ENCODE measurements around the gene DYNLT2. TPM values are rescaled to one million over a fixed set of nuclear protein-coding genes. Genes with fewer than 3 reads are reported as not detected.
"Not testable (repeated sequence)": the region's sequence is repeated elsewhere in the genome, so short reads cannot be mapped to it uniquely, and the experiment has no call there.

DYNLT2 gene
- total RNA-seq, 1 donor from 2014 or later, result 1.2 TPM

DNA sequence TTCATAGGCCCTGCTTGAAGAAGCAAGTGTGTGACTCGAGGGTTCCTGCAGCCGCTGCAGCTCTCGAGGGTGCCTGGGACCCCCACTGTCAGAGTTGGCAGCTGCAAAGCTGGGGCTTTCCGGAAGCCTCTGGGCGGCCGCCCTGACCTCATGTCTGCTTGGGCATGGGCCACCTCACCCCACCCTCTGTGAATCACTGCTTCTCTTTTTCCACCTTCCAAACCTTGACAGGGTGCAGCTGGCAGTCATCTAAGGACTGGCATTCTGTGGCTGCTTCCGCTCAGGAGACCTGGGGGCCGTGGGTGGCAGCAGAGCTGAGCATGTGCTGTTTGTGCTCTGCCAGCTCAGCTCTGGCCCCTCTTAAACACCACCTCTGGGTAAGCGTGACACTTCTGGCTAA is 32.0 kb upstream of the DYNLT2 start:
- no peak for DNase-seq

DNA sequence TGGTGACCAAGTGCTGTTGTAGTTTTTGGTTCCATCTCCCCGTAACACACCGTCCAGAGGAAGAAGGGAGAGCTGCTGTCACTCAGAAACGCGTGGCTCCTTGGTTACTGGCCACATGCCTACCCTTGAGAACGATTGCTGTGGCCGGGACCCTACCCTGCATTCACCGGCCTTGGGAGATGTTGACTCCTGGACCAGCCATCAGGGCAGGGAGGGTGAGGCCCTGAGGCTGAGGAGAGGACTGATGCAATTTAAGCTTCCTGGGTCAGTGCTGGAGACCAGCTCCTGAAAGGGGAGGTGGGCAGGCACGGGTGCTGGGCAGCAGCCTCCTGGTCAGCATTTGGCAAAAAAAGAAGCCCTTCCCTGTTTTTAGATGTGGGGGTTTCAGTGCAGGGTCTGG is 31.6 kb upstream of the DYNLT2 start:
- no peak for DNase-seq

DNA sequence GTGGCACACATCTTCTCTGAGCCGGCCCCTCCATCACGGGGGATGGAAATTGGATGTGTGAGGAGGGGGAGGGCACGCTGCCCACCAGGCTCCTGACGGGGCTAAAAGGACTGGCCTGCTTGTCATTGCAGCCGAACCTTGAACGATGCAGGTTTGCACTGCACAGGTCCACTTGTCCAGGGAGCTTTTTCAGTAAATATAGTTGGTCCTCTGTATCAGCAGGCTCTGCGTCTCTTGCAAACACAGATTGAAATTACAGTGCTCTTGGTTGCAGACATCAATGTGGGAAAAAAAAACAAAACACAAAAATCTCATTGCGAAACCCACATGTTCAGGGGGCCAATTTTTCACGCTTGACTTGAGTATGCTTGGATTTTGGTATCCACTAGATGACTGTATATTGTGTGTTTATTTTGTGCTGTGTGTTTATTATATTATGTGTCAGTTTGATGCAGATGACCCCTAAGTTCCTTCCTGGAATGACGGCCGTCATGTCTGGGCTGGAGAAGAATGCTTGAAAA is 29.3 kb upstream of the DYNLT2 start:
- DNase-seq, result peak; percentile 31

DNA sequence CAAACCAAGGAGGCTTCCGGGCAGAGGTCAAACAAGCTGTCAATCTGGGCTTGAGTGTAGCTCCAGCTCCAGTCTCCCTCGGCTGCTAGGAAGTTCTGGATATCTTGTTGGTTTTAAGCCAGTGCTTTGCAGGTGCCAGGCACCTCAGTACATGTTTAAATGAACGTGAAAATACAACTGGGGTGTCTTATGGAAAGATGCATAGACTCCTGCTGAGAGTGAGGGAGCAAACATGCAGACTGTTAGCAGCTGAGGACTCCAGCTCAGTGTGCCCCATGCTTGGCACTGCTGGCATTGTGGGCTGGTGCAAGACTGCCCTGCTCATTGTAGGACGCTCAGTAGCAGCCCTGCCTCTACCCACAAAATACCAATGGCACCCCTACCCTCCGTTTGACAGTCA is 28.5 kb upstream of the DYNLT2 start:
- no peak for DNase-seq

DNA sequence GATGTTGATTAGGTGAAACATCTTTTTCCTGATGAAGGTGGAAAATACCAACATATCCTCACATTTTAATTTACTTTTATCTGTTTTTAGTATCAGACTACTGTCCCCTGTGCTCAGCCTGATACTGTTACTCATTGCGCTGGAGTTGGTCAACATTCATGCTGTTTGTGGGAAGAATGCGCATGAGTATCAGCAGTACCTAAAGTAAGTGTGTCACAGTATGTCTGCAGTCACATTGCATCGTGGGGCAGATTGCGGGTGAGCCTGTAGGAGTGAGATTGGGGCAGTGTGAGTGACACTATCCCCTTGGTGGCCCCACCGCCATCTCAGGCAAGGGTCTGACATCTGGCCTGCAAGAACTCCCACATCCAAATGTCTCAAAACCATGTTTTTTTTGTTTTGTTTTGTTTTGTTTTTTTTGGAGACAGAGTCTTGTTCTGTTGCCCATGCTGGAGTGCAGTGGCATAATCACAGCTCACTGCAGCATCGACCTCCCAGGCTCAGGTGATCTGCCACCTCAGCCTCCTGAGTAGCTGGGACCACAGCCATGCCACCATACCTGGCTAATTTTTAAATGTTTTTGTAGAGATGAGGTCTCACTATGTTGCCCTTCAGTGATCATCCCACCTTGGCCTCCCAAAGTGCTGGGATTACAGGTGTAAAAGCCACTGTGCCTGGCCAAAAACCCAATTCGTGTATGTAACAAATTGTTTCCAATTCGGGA is 27.9 kb upstream of the DYNLT2 start:
- DNase-seq, result no peak

DNA sequence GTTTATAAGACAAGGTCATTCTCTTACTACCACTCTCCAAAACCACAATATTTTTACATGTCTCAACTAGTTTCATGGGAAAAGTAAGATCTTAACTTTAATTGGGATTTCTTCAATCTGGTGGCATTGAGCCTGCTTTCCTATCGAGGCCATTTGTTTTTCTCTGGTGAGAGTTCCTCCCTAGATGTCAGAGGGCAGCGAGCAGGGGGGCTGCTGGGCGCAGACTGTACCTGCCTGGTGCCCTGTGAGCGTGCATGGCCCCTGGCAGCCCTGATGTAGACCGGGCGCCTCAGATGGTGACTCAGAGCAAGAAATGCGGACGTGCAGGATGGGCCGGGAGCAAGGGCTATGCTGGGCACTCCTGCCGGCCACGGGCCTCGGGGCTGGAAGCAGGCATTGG is 27.3 kb upstream of the DYNLT2 start:
- DNase-seq, result no peak

DNA sequence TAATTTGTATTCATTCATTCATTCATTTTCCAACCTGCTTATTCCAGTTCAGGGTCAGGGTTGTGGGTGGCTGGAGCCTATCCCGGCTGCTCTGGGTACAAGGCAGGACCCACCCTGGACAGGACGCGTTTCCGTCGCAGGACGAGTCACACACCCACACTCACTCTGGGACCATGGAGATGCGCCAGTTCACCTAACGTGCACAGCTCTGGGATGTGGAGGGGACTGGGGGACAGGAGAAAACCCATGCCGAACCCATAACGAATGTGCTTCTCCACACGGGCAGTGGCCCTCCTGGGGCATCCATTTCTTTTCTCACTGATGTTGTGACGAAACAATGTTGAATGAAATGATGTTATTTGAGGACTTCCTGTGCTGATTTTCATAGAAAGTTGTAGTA is 26.5 kb upstream of the DYNLT2 start:
- no peak for DNase-seq

DNA sequence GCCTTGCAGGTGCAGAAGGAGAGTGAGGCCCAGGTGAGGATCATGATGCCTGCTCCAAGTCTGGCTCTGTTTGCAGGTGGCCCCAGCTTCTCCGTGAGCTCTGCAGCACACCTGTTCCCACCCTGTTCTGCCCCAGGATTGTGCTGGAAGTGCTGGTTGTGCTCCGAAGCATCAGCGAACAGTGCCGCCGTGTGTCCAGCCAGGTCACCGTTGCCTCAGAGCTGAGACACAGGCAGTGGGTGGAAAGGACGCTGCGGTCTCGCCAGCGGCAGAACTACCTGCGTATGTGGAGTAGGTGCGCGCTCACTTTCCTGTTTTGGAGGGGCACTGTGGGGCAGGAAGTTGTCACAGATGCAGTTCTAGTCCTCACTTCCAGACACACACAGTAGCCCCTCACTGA is 25.0 kb upstream of the DYNLT2 start:
- DNase-seq, result no peak

DNA sequence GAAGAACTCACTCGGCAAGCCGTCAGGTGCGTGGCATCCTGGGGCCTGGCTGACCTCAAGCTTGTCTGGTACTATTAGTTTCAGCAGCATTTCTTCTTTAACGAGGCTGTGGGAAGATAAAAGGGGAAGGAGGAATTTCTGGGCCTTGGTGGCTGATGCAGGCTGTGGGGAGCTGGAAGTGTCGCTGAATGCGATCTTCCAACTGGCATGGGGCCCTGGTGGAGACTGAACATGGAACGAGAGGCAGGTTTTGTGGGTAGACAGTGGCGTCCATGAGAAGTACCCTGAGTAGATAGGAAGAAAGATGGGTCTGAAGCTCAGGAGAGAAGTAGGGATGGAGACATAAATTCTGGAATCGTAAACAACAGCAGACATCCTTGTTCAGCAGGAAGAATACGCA is 23.9 kb upstream of the DYNLT2 start:
- DNase-seq, result no peak

DNA sequence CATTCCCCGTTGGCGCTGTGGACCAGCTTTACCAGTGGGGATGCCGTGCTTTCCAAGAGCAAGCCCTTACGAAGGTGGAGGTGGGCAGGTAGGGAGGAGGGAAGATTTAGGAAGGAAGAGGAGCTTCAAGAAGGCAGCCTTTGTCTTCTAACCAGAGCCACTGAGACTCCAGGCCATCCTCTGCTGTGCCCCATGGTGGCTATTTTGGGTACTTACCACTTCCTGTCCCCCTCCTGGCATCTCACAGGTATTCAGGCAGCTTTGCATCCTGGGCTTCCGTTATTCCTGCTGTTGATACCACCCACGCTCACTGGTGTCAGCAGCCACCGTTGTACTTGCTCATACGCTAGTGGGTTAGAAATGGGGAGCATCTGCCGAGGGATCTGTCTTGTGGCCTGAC is 23.0 kb upstream of the DYNLT2 start:
- no peak for DNase-seq

DNA sequence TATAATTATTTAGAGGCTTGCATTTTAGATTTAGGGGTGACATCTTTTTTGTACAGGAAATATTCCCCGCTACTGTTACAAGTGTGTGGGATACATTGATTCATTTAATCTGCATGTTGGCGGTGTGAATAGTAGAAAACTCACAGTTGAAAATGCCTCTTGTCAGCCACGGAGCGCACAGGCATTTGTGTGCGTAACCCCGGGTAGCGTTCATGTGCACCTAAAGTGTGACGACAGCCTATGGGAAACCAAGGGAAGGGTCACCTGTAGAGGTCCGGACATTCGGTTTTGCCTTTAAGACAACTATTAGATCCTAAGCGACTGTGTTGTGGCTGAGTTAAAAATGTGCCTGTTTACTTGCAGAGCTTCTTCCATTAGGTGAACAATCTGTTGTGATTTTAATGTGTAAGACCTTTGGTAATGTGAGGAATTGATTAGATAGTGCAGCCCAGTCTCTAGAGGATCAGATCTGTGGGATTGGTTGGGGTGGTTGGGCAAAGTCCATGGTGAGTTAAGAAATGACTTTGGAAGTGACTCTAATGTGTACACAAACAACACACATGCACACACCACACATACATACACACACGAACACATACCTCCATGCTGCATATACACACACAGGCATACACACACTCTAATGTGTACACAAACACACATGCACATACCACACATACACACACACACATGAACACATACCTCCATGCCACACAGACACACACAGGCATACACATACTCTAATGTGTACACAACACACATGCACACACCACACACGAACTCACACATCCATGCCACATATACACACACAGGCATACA is 15.8 kb upstream of the DYNLT2 start:
- no peak for DNase-seq

DNA sequence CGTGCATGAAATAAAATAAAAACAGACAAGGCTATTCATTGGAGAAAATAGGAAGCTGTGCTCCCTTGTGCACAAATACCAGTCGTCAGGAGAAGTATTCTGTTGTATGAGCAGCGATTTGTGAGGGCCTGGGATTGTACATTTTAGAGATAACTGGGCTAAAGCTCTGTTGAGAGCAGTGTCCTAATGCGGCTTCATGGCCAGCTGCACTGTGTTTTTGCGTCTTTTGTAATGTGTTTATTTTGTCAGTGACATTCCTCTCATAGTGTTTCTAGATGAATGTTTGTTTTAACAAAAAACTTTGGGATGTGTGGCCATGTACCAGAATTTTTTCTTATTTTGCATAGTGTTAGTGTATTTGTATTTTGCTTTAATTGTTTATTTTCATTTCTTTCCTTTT is 14.9 kb upstream of the DYNLT2 start:
- DNase-seq, result no peak

DNA sequence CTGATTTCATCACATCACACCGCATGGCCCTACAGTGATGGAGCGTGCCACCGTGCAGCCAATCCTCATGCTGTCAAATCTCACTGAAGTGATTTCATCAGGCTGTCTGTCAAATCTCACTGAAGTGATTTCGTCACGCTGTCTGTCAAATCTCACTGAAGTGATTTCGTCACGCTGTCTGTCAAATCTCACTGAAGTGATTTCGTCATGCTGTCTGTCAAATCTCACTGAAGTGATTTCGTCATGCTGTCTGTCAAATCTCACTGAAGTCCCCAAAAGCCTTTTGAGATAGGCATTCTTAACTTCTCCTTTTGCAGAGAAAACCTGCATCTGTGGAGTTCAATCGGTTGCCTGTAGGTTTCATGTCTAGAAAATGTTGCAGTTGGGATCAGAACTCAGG is 14.4 kb upstream of the DYNLT2 start:
- not testable (repeated sequence) for DNase-seq

DNA sequence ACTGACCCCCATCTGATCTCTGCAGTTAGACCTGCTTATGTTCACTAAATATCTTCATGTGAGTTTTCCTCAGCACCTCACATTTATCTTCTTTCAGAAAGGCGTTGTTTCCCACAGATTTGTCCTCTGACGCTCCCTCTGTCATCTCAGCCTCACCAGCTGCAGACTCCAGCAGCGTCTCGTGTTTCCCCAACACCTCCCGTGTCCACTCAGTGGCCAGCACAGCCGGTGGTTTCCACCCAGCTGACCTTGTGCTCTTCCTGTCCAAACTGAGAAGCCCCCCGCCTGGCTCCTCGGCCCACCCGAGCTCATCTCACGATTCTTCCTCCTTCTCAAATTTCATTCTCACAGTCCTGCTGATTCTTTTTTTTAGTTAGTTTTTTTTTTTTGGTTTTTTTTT is 12.5 kb upstream of the DYNLT2 start:
- no peak for DNase-seq

DNA sequence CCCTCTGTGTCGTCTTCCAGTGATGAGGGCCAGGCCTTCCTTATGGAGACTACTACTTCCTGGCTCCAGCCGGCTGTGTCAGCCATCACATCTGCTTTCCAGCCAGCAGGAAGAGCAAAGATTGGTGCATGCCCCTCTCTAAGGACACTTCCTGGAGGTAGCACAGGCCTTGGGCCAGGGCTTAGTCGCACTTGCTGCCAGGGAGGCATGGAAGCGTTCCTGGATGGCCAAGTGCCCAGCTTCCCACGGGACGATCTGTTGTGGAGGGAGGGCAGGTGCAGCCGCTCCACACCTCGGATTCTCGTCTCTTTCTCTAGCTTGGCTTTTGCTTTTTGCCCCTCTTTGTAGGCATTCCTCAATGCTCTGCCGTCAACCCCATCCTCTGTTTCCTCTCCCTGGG is 11.9 kb upstream of the DYNLT2 start:
- DNase-seq, result no peak

DNA sequence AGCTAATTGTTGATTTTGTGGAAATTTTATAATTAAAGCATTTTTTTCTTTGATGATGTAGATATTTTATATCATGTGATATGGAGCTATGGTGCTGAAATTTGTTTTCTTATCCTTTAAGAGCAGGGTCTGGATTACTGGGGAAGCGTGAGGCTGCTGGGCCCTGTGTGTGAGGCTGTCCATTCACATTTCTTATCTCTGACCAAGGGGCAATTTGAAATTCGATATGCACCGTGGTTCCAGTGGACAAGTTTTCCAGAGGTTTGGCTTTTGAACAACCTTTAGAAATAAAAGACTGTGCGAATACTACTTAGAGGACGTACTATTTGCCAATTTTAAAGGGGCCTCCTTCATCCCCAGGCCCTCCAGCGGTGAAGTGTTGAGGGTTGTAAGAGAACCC is 3.8 kb upstream of the DYNLT2 start:
- no peak for DNase-seq

DNA sequence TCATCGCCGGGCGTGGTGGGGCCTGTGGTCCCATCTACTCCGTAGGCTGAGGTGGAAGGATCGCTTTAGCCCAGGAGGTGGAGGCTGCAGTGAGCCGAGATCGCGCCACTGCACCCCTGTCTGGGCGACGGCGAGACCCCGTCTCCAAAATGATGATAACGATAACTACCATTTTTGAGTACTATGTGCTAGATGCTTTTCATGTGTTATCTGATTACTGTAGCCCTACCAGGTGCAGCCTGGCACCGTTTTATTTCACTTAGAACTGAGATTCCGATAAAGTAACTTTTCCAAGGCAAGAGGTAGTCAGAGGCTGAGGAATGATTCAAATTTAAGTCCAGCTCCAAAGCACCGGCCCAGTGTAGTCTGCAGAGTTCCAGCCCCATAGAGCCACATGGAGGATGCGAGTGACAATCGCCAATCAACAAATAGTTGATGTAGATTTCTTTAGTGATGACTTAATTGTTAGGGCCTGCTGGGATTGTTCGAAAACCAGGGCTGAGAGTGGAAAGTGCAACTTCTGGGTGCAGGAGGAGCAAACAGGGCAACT is 777 bp upstream of the DYNLT2 start:
- DNase-seq, result peak; percentile 28

DNA sequence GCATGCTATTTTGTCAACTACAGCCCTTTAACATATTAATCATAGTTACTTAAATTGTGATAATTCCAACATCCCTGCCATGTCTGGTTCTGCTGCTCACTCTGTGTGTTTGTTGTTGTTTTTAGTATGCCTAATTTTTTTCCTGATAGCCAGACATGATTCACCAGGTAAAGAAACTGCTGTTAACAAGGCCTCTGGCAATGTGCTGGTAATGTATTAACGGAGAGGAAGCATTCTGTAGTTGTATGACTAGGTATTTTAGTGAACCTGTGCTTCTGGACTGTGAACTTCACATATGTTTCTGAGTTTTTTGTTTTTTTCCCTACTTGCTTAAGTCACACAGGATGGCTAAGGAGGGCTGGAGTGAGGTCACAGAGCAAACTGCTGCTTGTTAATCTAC is 4.8 kb downstream of the DYNLT2 start:
- no peak for DNase-seq

DNA sequence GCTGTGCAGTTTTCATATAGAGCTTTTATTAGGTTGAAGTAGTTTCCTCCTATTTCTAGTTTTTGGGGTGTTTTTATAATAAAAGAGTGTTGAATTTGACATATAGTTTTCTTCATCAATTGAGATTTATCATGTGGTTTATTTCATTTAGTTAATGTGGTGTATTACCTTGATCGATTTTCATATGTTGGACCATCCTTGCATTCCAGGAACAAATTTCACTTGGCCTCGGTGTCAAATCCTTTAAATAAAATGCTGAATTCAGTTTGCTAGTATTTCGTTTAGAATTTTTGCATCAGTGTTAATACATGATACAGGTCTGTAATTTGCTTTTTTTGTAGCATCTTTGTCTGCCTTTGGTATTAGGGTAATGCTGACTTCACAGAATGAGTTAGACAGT is 6.0 kb downstream of the DYNLT2 start:
- DNase-seq, result no peak

DNA sequence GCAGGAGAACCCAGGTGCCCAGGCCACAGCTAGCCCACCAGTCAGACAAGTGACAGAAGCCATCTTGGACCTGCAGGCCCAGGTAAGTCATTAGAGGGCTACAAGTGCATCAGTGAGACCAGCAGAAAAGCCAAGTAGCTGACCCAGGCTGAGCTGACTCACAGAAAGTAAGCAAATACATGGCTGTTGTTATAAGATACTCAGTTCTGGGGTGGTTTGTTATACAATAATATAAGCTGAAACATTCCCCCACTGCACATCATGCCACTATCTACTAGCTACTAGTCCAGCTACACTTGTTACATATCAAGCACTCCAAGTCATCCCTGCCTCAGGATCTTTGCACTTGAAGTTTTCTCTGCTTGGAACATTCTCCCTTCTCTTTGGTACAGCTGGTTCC is 10.0 kb downstream of the DYNLT2 start:
- DNase-seq, result no peak

DNA sequence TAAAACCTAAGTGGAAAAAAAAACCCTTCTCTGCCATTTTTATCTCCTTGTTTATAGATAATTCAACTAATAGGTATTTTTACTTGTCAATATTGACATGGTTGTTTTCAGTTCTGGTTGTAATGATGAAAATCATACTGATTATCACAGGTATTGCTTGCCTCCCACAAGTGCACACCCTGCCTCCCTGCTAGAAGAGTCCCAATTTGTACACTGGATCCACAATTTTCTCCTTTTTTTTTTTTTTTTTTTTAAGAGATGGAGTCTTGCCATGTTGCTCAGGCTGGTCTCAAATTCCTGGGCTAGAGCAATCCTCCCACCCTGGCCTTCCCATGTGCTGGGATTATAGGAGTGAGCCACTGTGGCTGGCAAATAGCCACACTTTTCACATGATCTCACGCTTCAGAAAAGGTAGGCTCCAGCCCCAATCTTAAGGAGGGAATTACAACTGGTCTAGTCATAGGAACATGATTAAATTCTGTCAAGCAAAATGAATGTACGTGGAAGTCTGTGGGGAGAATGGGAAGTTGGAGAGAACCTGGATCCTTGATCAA is 12.3 kb downstream of the DYNLT2 start:
- no peak for DNase-seq

DNA sequence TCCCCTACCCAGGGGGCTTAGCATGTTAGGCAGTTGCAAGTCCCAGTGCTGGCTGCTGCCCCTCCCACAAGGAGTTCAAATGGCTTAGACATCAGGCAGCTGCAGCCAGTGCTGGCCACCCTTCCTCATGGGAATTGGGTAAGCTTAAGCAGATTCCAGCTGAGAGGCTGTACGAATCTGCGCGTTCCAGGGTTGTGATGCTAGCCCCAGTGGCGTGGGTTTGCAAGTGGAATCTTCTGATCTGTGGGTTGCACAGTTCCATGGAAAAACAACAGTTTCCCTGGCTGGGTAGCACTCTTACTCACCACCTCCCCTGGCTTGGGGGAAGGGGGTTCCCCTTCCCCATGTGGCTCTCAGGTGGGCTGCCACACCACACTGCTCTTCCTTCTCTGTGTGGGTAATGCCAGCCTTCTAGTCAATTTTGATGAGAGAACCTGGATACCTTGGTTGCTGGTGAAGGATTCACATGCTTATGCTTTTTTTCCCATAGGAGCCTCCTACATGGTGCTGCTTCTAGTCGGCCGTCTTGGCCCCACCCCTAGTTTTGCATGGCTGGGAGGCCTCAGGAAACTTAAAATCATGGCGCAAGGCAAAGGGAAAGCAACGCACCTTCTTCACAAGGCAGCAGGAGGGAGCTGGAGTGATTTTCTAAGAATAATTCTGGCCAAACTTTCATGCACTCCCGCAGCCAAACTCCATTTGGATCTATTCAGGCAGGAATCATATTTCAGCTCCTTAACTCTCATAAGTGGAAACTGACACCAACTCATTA is 13.0 kb downstream of the DYNLT2 start:
- DNase-seq, result no peak

DNA sequence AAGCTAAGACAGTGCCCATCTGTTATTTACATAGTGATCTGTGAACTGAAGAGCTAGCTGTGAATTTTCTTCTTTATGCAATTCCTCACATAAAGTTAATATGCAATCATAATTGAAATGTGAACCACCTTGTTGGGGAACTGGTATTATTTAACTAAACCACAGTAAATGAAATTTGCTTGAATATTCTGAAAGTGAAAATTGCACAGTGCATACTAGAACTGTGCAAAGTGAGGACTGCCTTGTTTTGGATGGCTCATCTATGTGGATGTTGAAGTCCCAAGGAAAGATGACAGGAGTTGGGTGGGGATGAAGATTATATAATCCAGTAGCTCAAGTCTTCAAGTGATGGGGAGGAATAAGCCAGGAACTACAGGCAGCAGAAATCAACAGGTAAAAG is 21.4 kb downstream of the DYNLT2 start:
- DNase-seq, result no peak

Measured in dermis blood vessel endothelial cell (primary cell).